IMR-90 (cell line): ENCODE measurements around the gene GCLC. TPM values are rescaled to one million over a fixed set of nuclear protein-coding genes. Genes with fewer than 3 reads are reported as not detected.
A peak's percentile ranks its signal among the peaks of the same experiment; 100 is the strongest.

Source experiments
- ATAC-seq: fragments of 200-7000 bp; cut with Tn5 transposase; 2 replicates; pipeline ENCODE4 v1.9.1; 2020; ENCODE audit warnings: low read depth, mild to moderate bottlenecking, moderate library complexity
- BruUV-seq: library from RNA; stranded (reverse); fragments of 400-500 nt; replicated peaks from 2 replicates; lab custom pipeline; 2021; lab: Mats Ljungman, UMichigan
- CTCF ChIA-PET: fragments of 300-600 bp; formaldehyde crosslinking; extraction: SDS; loops from one replicate; lab custom pipeline; 2021; ENCODE audit warnings: antibody characterized with exemption; lab: Yijun Ruan, JAX
- POLR2A ChIA-PET: fragments of 300-600 bp; sonication (Branson Sonifier 250); formaldehyde crosslinking; loops from one replicate; lab custom pipeline; 2022; ENCODE audit warnings: antibody characterized with exemption; ENCODE audit not compliant: unreplicated experiment; lab: Charles Lee
- DNase-seq: peaks from one replicate; pipeline ENCODE4 v3.0.0; 2013
- H2AFZ ChIP-seq: replicated peaks from 2 replicates; pipeline ENCODE3; 2013; ENCODE audit warnings: low read length, mild to moderate bottlenecking; ENCODE audit not compliant: poor library complexity
- H2AK5ac ChIP-seq: 2 replicates; pipeline ENCODE4 v1.6.1; 2013; ENCODE audit warnings: low read depth, low read length, inconsistent platforms
- H2AK9ac ChIP-seq: replicated peaks from 2 replicates; pipeline ENCODE3; 2013; ENCODE audit warnings: mild to moderate bottlenecking, low read depth, low read length, moderate library complexity; ENCODE audit not compliant: poor library complexity
- H2BK120ac ChIP-seq: 2 replicates; pipeline ENCODE4 v1.6.1; 2013; ENCODE audit warnings: low read depth, low read length, inconsistent platforms
- H2BK15ac ChIP-seq: 3 replicates; pipeline ENCODE4 v1.6.1; 2013; ENCODE audit warnings: low read depth, low read length, inconsistent platforms
- H2BK20ac ChIP-seq: 2 replicates; pipeline ENCODE4 v1.6.1; 2013; ENCODE audit warnings: low read depth, mild to moderate bottlenecking, inconsistent platforms, low read length, moderate library complexity
- H2BK5ac ChIP-seq: 2 replicates; pipeline ENCODE4 v1.6.1; 2013; ENCODE audit warnings: mild to moderate bottlenecking, low read depth, low read length, inconsistent platforms; ENCODE audit not compliant: poor library complexity, severe bottlenecking
- H3K14ac ChIP-seq: replicated peaks from 2 replicates; pipeline ENCODE4 v1.6.1; 2013; ENCODE audit warnings: low read depth, low read length, inconsistent platforms
- H3K18ac ChIP-seq: 2 replicates; pipeline ENCODE4 v1.6.1; 2013; ENCODE audit warnings: low read depth, low read length, control low read depth
- H3K23ac ChIP-seq: 2 replicates; pipeline ENCODE4 v1.6.1; 2013; ENCODE audit warnings: low read depth, low read length, inconsistent platforms
- H3K27ac ChIP-seq: 2 replicates; pipeline ENCODE4 v1.5.1; 2013; ENCODE audit warnings: mild to moderate bottlenecking, control low read depth, low read length; ENCODE audit not compliant: insufficient read depth
- H3K27me3 ChIP-seq: 2 replicates; pipeline ENCODE4 v1.6.1; 2013; ENCODE audit warnings: low read length; ENCODE audit not compliant: control insufficient read depth, insufficient read depth
- H3K36me3 ChIP-seq: 2 replicates; pipeline ENCODE4 v1.6.1; 2013; ENCODE audit warnings: low read length, mixed read lengths; ENCODE audit not compliant: control insufficient read depth, insufficient read depth
- H3K4ac ChIP-seq: 2 replicates; pipeline ENCODE4 v1.6.1; 2013; ENCODE audit warnings: low read depth, low read length, inconsistent platforms
- H3K4me1 ChIP-seq: 2 replicates; pipeline ENCODE4 v1.6.1; 2013; ENCODE audit warnings: low read length, mixed read lengths; ENCODE audit not compliant: control insufficient read depth, insufficient read depth
- H3K4me2 ChIP-seq: 2 replicates; pipeline ENCODE4 v1.6.1; 2013; ENCODE audit warnings: low read depth, mild to moderate bottlenecking, control low read depth, low read length, moderate library complexity
- H3K4me3 ChIP-seq: 2 replicates; pipeline ENCODE4 v1.5.1; 2013; ENCODE audit warnings: low read depth, mild to moderate bottlenecking, control low read depth, low read length, moderate library complexity; ENCODE audit not compliant: insufficient read depth
- H3K56ac ChIP-seq: 2 replicates; pipeline ENCODE4 v1.6.1; 2013; ENCODE audit warnings: low read length, inconsistent platforms; ENCODE audit not compliant: insufficient read depth; ENCODE audit errors: extremely low read depth
- H3K79me1 ChIP-seq, 2 experiments: 2 replicates each; pipeline ENCODE4 v1.6.1; 2013; ENCODE audit warnings: low read length in 2 of 2, inconsistent platforms in 1 of 2, low read depth in 1 of 2
- H3K9ac ChIP-seq: 2 replicates; pipeline ENCODE4 v1.6.1; 2013; ENCODE audit warnings: low read depth, low read length, control low read depth
- H3K9me1 ChIP-seq: 2 replicates; pipeline ENCODE4 v1.6.1; 2013; ENCODE audit warnings: low read length, inconsistent platforms; ENCODE audit not compliant: insufficient read depth
- H3K9me3 ChIP-seq: 2 replicates; pipeline ENCODE4 v1.6.1; 2013; ENCODE audit warnings: low read length; ENCODE audit not compliant: control insufficient read depth, insufficient read depth
- H4K20me1 ChIP-seq: 2 replicates; pipeline ENCODE4 v1.6.1; 2013; ENCODE audit warnings: low read length, inconsistent platforms; ENCODE audit not compliant: insufficient read depth
- H4K5ac ChIP-seq: 2 replicates; pipeline ENCODE4 v1.6.1; 2013; ENCODE audit warnings: mild to moderate bottlenecking, low read depth, low read length, control low read depth
- H4K8ac ChIP-seq, 2 experiments: 2 replicates each; pipeline ENCODE4 v1.6.1; 2013; ENCODE audit warnings: low read depth in 2 of 2, low read length in 2 of 2, control low read depth in 1 of 2, inconsistent platforms in 1 of 2
- H4K91ac ChIP-seq: 2 replicates; pipeline ENCODE4 v1.6.1; 2013; ENCODE audit warnings: low read depth, low read length, inconsistent platforms; ENCODE audit not compliant: insufficient read depth
- BHLHE40 ChIP-seq: fragments of 150-350 bp; IDR thresholded peaks from 2 replicates; pipeline ENCODE4 v1.6.1; 2016; ENCODE audit warnings: mild to moderate bottlenecking, low read depth, low read length
- CEBPB ChIP-seq: IDR thresholded peaks from 2 replicates; pipeline ENCODE4 v1.6.1; 2012; ENCODE audit warnings: low read depth, low read length, improper control_type of control experiment
- CHD1 ChIP-seq: IDR thresholded peaks from 2 replicates; pipeline ENCODE4 v1.6.1; 2012; ENCODE audit warnings: low read depth, low read length, improper control_type of control experiment
- CTCF ChIP-seq: conservative IDR thresholded peaks from 2 replicates; pipeline ENCODE4 v1.5.1; 2012; ENCODE audit warnings: mild to moderate bottlenecking, low read depth, low read length, improper control_type of control experiment
- ELK1 ChIP-seq: fragments of 150-350 bp; IDR thresholded peaks from 2 replicates; pipeline ENCODE4 v1.6.1; 2016; ENCODE audit warnings: low read depth, mild to moderate bottlenecking, low read length, moderate library complexity, borderline replicate concordance
- FOS ChIP-seq: fragments of 150-350 bp; IDR thresholded peaks from 2 replicates; pipeline ENCODE4 v1.6.1; 2016; ENCODE audit warnings: low read depth, low read length
- MAFK ChIP-seq: IDR thresholded peaks from 2 replicates; pipeline ENCODE4 v1.6.1; 2012; ENCODE audit warnings: low read depth, low read length, improper control_type of control experiment
- MAZ ChIP-seq: IDR thresholded peaks from 2 replicates; pipeline ENCODE4 v1.6.1; 2012; ENCODE audit warnings: low read depth, mild to moderate bottlenecking, low read length, improper control_type of control experiment, moderate library complexity, borderline replicate concordance
- MXI1 ChIP-seq: IDR thresholded peaks from 2 replicates; pipeline ENCODE4 v1.6.1; 2012; ENCODE audit warnings: low read depth, mild to moderate bottlenecking, low read length, moderate library complexity, borderline replicate concordance
- NFE2L2 ChIP-seq: fragments of 150-350 bp; IDR thresholded peaks from 2 replicates; pipeline ENCODE4 v1.6.1; 2016; ENCODE audit warnings: low read depth, mild to moderate bottlenecking, low read length
- POLR2A ChIP-seq: IDR thresholded peaks from 2 replicates; pipeline ENCODE4 v1.6.1; 2012; ENCODE audit warnings: mild to moderate bottlenecking, low read depth, low read length
- RAD21 ChIP-seq: IDR thresholded peaks from 2 replicates; pipeline ENCODE4 v1.6.1; 2012; ENCODE audit warnings: low read length, improper control_type of control experiment
- RCOR1 ChIP-seq: IDR thresholded peaks from 2 replicates; pipeline ENCODE4 v1.6.1; 2012; ENCODE audit warnings: mild to moderate bottlenecking, low read length, improper control_type of control experiment; ENCODE audit not compliant: insufficient replicate concordance
- RFX5 ChIP-seq: IDR thresholded peaks from 2 replicates; pipeline ENCODE4 v1.8.0; 2012; ENCODE audit warnings: low read depth, mild to moderate bottlenecking, low read length, moderate library complexity
- SMC3 ChIP-seq: fragments of 150-350 bp; IDR thresholded peaks from 2 replicates; pipeline ENCODE4 v1.6.1; 2016; ENCODE audit warnings: low read depth, mild to moderate bottlenecking, antibody characterized with exemption, low read length, moderate library complexity
- WGBS, 2 experiments: methylation state at CpG; one replicate each; pipeline versions ENCODE4 v1.1.5 to v1.1.7; 2013; ENCODE audit warnings: missing lambda C conversion rate in 2 of 2; ENCODE audit not compliant: insufficient read length in 1 of 2; ENCODE audit errors: extremely low coverage in 2 of 2; 5-methylcytosine and 5-hydroxymethylcytosine counted together
- dilution Hi-C: fragments of 300-500 bp; cut with HindIII; formaldehyde crosslinking; loops from one replicate; pipeline ENCODE4 v1.14.3; 2018; ENCODE audit warnings: low sequenced_read_pairs; ENCODE audit not compliant: unreplicated experiment
- in situ Hi-C: fragments of 300-500 bp; cut with MboI; formaldehyde crosslinking; loops from 3 replicates; pipeline ENCODE4 v1.14.3; 2019; ENCODE audit warnings: low sequenced_read_pairs, inconsistent platforms, mixed read lengths
- intact Hi-C: fragments of 100-400 bp; cut with micrococcal nuclease; formaldehyde crosslinking; loops from 2 replicates; pipeline ENCODE4 v1.10.0; 2022
- polyA plus RNA-seq, 3 experiments: library from polyadenylated mRNA; depleted of rRNA; stranded (reverse); fragments of >200 nt; gene quantifications; 2 replicates each; pipeline ENCODE4 v1.2.3, GENCODE V29; 2012; ENCODE audit warnings: low replicate concordance in 1 of 3
- total RNA-seq: library from RNA; depleted of rRNA; stranded (reverse); fragments of >200 nt; gene quantifications from 2 replicates; pipeline ENCODE4 v1.2.3, GENCODE V29; 2012
- TF ChIP-seq, protein P1 (sequence below): fragments of 150-350 bp; IDR thresholded peaks from 2 replicates; pipeline ENCODE4 v1.6.1; 2017; ENCODE audit warnings: mild to moderate bottlenecking, antibody characterized with exemption, low read length, low read depth

GCLC gene
- total and polyA plus RNA-seq, 2 of the 4 experiments (the other 2 are of a cell fraction), result 14.2 to 24.2 TPM

DNA sequence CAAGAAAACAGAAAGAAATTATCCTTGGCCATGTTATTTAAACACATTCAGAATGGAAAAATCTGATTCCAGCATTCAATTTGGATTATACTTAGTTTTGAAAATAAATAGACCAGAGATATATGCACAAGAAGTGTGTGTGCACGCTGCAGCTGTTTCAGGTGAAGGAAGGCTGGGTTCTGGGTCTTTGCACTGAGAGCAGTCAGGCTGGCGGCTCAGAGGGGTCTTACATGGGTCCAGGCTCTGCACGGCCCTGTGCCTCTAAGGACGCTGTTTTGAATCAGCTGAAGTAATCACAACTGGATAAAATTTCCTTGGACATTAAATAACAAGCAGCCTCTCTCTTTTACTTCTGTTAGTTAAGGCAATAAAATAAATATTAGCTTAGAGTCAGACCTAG is 31.8 kb downstream of the GCLC start:
- no peak for TF ChIP-seq RCOR1
- TF ChIP-seq MXI1, result no peak
- TF ChIP-seq MAZ, result no peak
- no peak for TF ChIP-seq RFX5
- TF ChIP-seq CEBPB, result no peak
- no peak for TF ChIP-seq CHD1
- TF ChIP-seq CTCF, result no peak
- no peak for TF ChIP-seq SMC3
- TF ChIP-seq NFE2L2, result no peak
- no peak for TF ChIP-seq FOS
- no peak for TF ChIP-seq MAFK
- TF ChIP-seq, protein P1, sequence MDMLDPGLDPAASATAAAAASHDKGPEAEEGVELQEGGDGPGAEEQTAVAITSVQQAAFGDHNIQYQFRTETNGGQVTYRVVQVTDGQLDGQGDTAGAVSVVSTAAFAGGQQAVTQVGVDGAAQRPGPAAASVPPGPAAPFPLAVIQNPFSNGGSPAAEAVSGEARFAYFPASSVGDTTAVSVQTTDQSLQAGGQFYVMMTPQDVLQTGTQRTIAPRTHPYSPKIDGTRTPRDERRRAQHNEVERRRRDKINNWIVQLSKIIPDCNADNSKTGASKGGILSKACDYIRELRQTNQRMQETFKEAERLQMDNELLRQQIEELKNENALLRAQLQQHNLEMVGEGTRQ, result no peak
- no peak for TF ChIP-seq ELK1
- TF ChIP-seq BHLHE40, result no peak
- TF ChIP-seq POLR2A, result no peak
- TF ChIP-seq RAD21, result no peak
- Histone ChIP-seq H2BK120ac (no peak overlapping the region), H3K4me3 (no peak overlapping the region), H3K27me3 (no peaks in the 10 kb centered on the region), H3K23ac (no peak overlapping the region), H3K9ac (no peak overlapping the region), H3K9me1 (peaks cover 3% of the 10 kb centered on the region; the same call in 1 of the 2 replicates), H3K36me3 (peaks cover 22% of the 10 kb centered on the region), H3K4me1 (peaks cover 4% of the 10 kb centered on the region; the same call in 1 of the 2 replicates), H4K91ac (no peak overlapping the region), H4K8ac (peak overlapping the region in 1 of 2 experiments; percentile 50; a peak in 1 of 4 replicates), H2AFZ (no peak overlapping the region), H3K27ac (peak overlapping the region; percentile 44; the same call in 1 of the 2 replicates), H3K9me3 (no peaks in the 10 kb centered on the region), H2BK5ac (no peak overlapping the region), H2AK9ac (no peak overlapping the region), H3K56ac (no peak overlapping the region), H2AK5ac (0 out of 2 replicates have a peak overlapping the region, but pooled peaks have one; percentile 30), H2BK15ac (no peak overlapping the region), H2BK20ac (0 out of 2 replicates have a peak overlapping the region, but pooled peaks have one; percentile 21), H3K79me1 (peaks cover 13 to 21% of the 10 kb centered on the region in 2 experiments; a peak in 3 of 4 replicates), H4K20me1 (no peaks in the 10 kb centered on the region; the same call in 1 of the 2 replicates), H3K14ac (no peak overlapping the region), H3K18ac (no peak overlapping the region), H4K5ac (no peak overlapping the region), H3K4me2 (peak overlapping the region; percentile 1; the same call in 1 of the 2 replicates), H3K4ac (peak overlapping the region; percentile 38)
- in situ Hi-C loops (no loop called here), intact Hi-C loops (loop anchor here (1.0 to 5.0 kb wide), 5 partner anchors 14 to 444 kb away; partner anchors contain the start of gene GCLC), dilution Hi-C loops (no loop called here)
- ChIA-PET CTCF (interaction anchor here (0.7 to 2.8 kb wide), 16 partner anchors 9 to 443 kb away, joined by 3 to 20 read pairs (median 5); partner anchors contain the start of gene GCLC), POLR2A (no interaction called here)
- no CpG with 5 or more reads among the region's 4 CpGs for WGBS, 2 experiments
- no peak for DNase-seq
- no peak; the same call in 1 of the 2 replicates for ATAC-seq
- no TSS peak for BruUV-seq
